Heart left ventricle (tissue), 16 donors: ENCODE measurements around the gene GCGR. TPM values are rescaled to one million over a fixed set of nuclear protein-coding genes. Genes with fewer than 3 reads are reported as not detected.

Experiments used
- ATAC-seq, 4 donors: fragments of 200-7000 bp; cut with Tn5 transposase; one replicate each; pipeline ENCODE4 v1.9.1; 2020 to 2022; ENCODE audit warnings: moderate library complexity in 4 of 4, mild to moderate bottlenecking in 3 of 4, moderate number of reproducible peaks in 1 of 4
- DNase-seq, 5 donors: peaks; one replicate each; pipeline ENCODE4 v3.0.0-alpha.2; 2020
- H3K27ac ChIP-seq, 12 donors: fragments of 200-600 bp; sonication (generic) in 4 of 12; one replicate each; pipeline versions ENCODE4 v1.5.0 to v1.8.0; 2016 to 2022; ENCODE audit warnings: mild to moderate bottlenecking in 2 of 12
- H3K27me3 ChIP-seq, 9 donors: fragments of 200-600 bp; sonication (generic) in 2 of 9; one replicate each; pipeline versions ENCODE4 v1.5.1 to v1.8.0; 2016 to 2022; ENCODE audit warnings: mild to moderate bottlenecking in 3 of 9
- H3K36me3 ChIP-seq, 9 donors: fragments of 200-600 bp; sonication (generic) in 2 of 9; one replicate each; pipeline versions ENCODE4 v1.5.0 to v1.8.0; 2018 to 2022; ENCODE audit warnings: mild to moderate bottlenecking in 2 of 9
- H3K4me1 ChIP-seq, 12 donors: fragments of 200-600 bp; sonication (generic) in 4 of 12; one replicate each; pipeline versions ENCODE4 v1.5.0 to v1.8.0; 2016 to 2022; ENCODE audit warnings: mild to moderate bottlenecking in 3 of 12
- H3K4me3 ChIP-seq, 12 donors: fragments of 200-600 bp; sonication (generic) in 4 of 12; one replicate each; pipeline versions ENCODE4 v1.5.0 to v1.8.0; 2017 to 2022; ENCODE audit warnings: mild to moderate bottlenecking in 9 of 12, moderate library complexity in 4 of 12
- H3K9me3 ChIP-seq, 12 donors: fragments of 200-600 bp; sonication (generic) in 4 of 12; one replicate each; pipeline versions ENCODE4 v1.5.0 to v1.8.0; 2016 to 2022; ENCODE audit warnings: mild to moderate bottlenecking in 1 of 12
- POLR2A ChIP-seq, 2 donors: fragments of 450-650 bp; IDR thresholded peaks; one replicate each; pipeline ENCODE4 v1.6.1; 2017; ENCODE audit warnings: antibody characterized with exemption in 2 of 2, mild to moderate bottlenecking in 2 of 2, moderate library complexity in 2 of 2
- WGBS, 4 donors: extraction: QIAGEN DNeasy Blood & Tissue Kit in 2 of 4; methylation state at CpG; one replicate each; pipeline versions ENCODE4 v1.1.5 to v1.1.7; 2013 to 2018; 5-methylcytosine and 5-hydroxymethylcytosine counted together
- intact Hi-C, 10 donors: fragments of 100-400 bp; cut with DNase I; formaldehyde crosslinking; loops; one replicate each; pipeline versions ENCODE4 v1.11.1 to v1.14.2; 2022
- polyA plus RNA-seq, 2 donors: library from polyadenylated mRNA; stranded (reverse); fragments of 200-250 nt; gene quantifications; one replicate each; pipeline ENCODE4 v1.2.3, GENCODE V29; 2013
- total RNA-seq, 9 donors: library from RNA; depleted of rRNA in 2 of 9; stranded (reverse); fragments of >200 nt in 2 of 9; fragmentation: NEBNext Ultra II Directional in 3 of 9; extraction: Animal tissue kit (Norgen Biotek cat#: 25700) in 3 of 9; gene quantifications; one replicate each; pipeline versions ENCODE4 v1.1.0 to v1.2.4, GENCODE V29; 2016 to 2023
- TF ChIP-seq, protein P1 (sequence below), 12 donors: fragments of 200-600 bp; sonication (generic) in 4 of 12; IDR thresholded peaks; one replicate each; pipeline versions ENCODE4 v1.5.0 to v1.8.0; 2018 to 2022; ENCODE audit warnings: antibody characterized with exemption in 12 of 12, mild to moderate bottlenecking in 5 of 12
- donor health status: ischemic (EF 13 %, LVEDD 7.1; RV severe dilation, severe dysfunction).
- donor health status: healthy with polysubstance abuse.
- donor health status: DM: no; HTN: yes; CAD: no.
- donor health status: DM: no; HTN: no; CAD: no.
- donor health status: ischemic (EF 25% LVEDD 6.9; RV normal size, moderate dysfunction).
- donor health status: ischemic (EF 25% LVEDD 5.7; RV mildly dilated, moderate dysfunction).
- donor health status: healthy.
- donor health status: DM: yes; HTN: yes; CAD: no.
- donor health status: ischemic (EF 35%, LVEDD 5.7; RV mildly dilated, moderate dysfunction).
- donor health status: nonischemic (EF 11% LVEDD 7.7; RV severe dilation, severe dysfunction).
- donor health status: DM: yes; HTN: yes; CAD: no.
- donor health status: PGD.
- donor health status: ischemic (EF 29% LVEDD 5.4; RV normal size, mild dysfunction).
- donor health status: nonischemic (EF 23%, LVEDD 6.1; RV moderate dilation, normal function).

Gene GCGR
- total and polyA plus RNA-seq, 11 donors, result not detected

DNA sequence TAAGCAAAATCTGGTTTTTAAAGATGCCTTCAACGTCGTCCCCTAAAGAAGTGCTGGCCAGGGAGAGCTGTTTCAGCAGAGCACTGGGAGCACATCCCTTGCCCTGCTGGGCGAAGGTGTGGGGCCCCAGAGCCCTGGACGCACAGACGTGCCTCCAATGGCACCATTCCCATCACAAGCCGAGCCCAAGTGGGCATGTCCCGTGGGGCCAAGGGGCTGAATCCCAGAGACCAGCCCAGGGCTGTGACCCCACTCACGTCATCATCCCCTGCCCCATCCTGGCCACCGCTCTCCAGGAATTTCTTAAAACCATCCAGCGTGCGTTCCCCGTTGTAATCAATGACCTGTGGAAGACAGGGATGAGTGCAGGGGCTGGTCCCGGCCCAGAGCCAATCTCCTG, 40.9 kb downstream of the GCGR start:
- no peaks in the 10 kb centered on the region for H3K27me3 ChIP-seq
- intact Hi-C loops, result loop anchor here in 1 of 10 donors (5.0 kb wide), 1 partner anchor 52 kb away; no protein-coding TSS in a partner anchor
- no peak for ATAC-seq
- no peaks in the 10 kb centered on the region for H3K9me3 ChIP-seq
- peaks cover 0 to 78% (median 74%) of the 10 kb centered on the region in 9 donors for H3K36me3 ChIP-seq
- no peak overlapping the region for H3K27ac ChIP-seq
- H3K4me3 ChIP-seq, result no peak overlapping the region
- 86 to 90% (median 88%) methylated on average over 12 to 13 of the region's 13 CpGs for WGBS, 4 donors
- peaks cover 0 to 16% (median 4%) of the 10 kb centered on the region in 12 donors for H3K4me1 ChIP-seq
- no peak for DNase-seq
- TF ChIP-seq POLR2A (IDR thresholded peaks at IDR 0.05), result no peak
- TF ChIP-seq, protein P1, sequence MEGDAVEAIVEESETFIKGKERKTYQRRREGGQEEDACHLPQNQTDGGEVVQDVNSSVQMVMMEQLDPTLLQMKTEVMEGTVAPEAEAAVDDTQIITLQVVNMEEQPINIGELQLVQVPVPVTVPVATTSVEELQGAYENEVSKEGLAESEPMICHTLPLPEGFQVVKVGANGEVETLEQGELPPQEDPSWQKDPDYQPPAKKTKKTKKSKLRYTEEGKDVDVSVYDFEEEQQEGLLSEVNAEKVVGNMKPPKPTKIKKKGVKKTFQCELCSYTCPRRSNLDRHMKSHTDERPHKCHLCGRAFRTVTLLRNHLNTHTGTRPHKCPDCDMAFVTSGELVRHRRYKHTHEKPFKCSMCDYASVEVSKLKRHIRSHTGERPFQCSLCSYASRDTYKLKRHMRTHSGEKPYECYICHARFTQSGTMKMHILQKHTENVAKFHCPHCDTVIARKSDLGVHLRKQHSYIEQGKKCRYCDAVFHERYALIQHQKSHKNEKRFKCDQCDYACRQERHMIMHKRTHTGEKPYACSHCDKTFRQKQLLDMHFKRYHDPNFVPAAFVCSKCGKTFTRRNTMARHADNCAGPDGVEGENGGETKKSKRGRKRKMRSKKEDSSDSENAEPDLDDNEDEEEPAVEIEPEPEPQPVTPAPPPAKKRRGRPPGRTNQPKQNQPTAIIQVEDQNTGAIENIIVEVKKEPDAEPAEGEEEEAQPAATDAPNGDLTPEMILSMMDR (IDR thresholded peaks at IDR 0.05), result no peak

DNA sequence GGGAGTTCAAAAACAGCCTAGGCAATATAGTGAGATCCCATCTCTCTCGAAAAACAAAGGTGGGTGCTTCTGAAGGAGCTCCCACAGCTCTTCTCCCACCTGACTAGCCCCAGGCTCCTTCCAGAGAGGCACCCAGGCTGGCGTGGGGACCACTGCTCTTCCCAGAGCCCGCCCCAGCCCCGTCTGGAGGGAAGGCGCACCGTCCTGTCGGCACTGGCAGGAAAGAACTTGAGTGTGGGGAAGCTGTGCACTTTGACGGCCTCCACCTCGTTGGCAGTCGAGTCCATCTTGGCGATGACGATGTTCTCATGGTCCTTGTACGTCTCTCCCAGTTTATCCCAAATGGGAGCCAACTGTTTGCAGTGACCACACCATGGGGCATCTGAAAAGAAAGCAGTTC, 41.4 kb downstream of the GCGR start:
- DNase-seq (no peak), ATAC-seq (no peak)
- no peak overlapping the region for H3K4me3 ChIP-seq
- H3K9me3 ChIP-seq, result no peaks in the 10 kb centered on the region
- peaks cover 0 to 16% (median 4%) of the 10 kb centered on the region in 12 donors for H3K4me1 ChIP-seq
- no peak overlapping the region for H3K27ac ChIP-seq
- 89 to 93% (median 92%) methylated on average over 11 to 13 of the region's 13 CpGs for WGBS, 4 donors
- peaks cover 0 to 82% (median 78%) of the 10 kb centered on the region in 9 donors for H3K36me3 ChIP-seq
- intact Hi-C loops, result loop anchor here in 1 of 10 donors (5.0 kb wide), 1 partner anchor 52 kb away; no protein-coding TSS in a partner anchor
- no peak for TF ChIP-seq POLR2A (IDR thresholded peaks at IDR 0.05)
- H3K27me3 ChIP-seq, result no peaks in the 10 kb centered on the region

DNA sequence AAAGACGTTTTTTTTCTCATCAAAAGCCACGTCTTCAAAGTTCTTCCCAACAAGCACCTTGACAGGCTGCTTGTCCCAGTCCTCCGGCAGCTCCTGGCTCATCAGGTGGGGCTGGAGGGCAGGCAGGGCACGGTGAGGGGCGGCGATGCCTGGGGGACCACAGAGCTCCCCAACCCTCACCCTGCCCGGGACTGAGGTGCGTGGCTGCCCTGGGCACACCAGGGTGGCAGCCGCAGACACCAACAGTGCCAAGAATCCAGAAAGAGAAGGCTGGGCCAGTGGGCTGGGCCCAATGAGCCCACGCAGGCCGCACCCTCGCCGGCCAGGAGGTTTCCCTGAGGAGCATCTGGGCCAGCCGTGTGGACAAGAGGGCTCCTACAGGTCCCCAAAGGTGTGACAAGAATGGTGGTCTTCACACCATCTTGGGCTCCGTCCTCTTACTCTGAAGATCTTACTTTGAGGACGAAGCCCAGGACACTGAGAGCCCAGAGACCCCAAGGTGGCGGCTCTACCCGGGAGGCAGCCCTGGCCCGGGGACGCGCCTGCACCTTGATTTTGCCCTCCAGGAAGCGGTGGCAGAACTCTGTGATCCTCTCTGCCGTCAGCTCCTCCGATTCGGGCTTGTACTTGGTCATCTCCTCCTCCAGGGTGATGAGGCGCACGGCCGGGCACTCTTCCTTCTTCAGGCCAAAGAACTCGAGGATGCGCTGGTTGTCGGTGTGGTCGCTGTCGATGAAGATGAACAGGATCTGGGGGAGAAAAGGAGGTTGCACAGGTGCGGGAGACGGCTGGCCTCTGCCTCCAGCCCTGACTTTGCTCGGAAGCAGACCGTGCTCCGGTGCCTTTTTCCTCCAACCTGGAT, 42.2 kb downstream of the GCGR start:
- 92 to 95% (median 94%) methylated on average over 22 to 38 of the region's 38 CpGs for WGBS, 4 donors
- H3K4me1 ChIP-seq, result peaks cover 0 to 8% (median 1%) of the 10 kb centered on the region in 12 donors
- TF ChIP-seq, protein P1 (IDR thresholded peaks at IDR 0.05), result no peak
- TF ChIP-seq POLR2A (IDR thresholded peaks at IDR 0.05), result no peak
- no peak overlapping the region for H3K4me3 ChIP-seq
- H3K9me3 ChIP-seq, result no peaks in the 10 kb centered on the region
- H3K27ac ChIP-seq, result no peak overlapping the region
- ATAC-seq (no peak), DNase-seq (no peak)
- peaks cover 0 to 90% (median 85%) of the 10 kb centered on the region in 9 donors for H3K36me3 ChIP-seq
- intact Hi-C loops, result loop anchor here in 1 of 10 donors (5.0 kb wide), 1 partner anchor 51 kb away; no protein-coding TSS in a partner anchor
- H3K27me3 ChIP-seq, result no peaks in the 10 kb centered on the region

DNA sequence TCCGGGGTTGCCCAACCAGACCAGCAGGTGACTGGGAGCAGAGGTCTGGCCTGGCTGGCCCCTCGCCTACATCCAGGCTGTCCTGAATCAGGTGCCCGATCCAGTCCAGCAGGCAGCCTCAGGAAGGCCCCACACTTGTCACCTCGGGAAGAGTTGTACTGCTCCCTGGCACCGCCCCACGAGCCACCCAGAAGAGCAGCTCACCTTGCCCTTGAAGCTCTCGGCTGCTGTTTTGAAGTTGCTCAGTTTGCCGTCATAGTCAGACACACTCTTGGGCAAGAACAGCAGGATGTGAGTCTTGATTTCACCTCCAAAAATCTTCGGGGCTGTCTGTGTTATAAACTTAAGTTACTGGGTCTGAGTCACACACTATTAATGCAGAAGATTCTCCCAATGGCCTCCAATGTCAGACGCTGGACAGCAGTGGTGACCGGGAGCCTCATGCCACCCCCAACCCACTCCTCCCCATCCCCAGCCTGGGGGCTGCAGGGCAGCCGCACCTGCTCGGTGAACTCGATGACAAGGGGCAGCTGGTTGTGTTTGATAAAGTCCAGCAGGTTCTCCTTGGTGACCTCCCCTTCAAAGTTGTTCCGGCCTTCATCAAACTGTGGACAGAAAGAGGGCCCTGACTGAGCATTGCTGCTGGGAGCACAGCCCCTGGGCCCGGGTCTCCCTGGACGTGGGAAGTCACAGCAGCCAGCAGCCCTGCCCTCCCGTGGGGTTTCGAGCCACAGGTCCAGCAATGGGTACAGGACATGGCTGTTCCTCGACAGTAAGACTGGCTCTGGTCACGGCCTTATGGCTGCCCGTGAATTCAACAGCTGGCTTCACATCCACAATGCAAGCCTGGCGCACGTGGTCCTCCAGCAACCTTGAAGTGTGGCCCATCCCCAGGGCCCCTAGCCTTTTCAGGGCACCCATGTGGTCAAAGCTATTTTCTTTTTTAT, 43.1 kb downstream of the GCGR start:
- ATAC-seq, result no peak
- H3K27ac ChIP-seq, result no peak overlapping the region
- WGBS, 4 donors, result 80 to 88% (median 86%) methylated on average over 15 to 24 of the region's 24 CpGs
- H3K9me3 ChIP-seq, result no peaks in the 10 kb centered on the region
- no peak for DNase-seq
- peaks cover 0 to 99% (median 94%) of the 10 kb centered on the region in 9 donors for H3K36me3 ChIP-seq
- H3K27me3 ChIP-seq, result no peaks in the 10 kb centered on the region
- H3K4me3 ChIP-seq, result no peak overlapping the region
- TF ChIP-seq POLR2A (IDR thresholded peaks at IDR 0.05), result no peak
- TF ChIP-seq, protein P1 (IDR thresholded peaks at IDR 0.05), result no peak
- no peaks in the 10 kb centered on the region for H3K4me1 ChIP-seq
- intact Hi-C loops, result loop anchor here in 1 of 10 donors (5.0 kb wide), 1 partner anchor 50 kb away; no protein-coding TSS in a partner anchor
